Kasumi-1 (cell line): ENCODE data around the gene ZNRD2.

Experiments used
- DNase-seq, 2 experiments: peaks; one replicate each; lab custom pipeline; 2025; lab: John Stamatoyannopoulos, UW

The ZNRD2 gene

GRCh38 chr11:65588199-65589054 lies 18.1 kb downstream of the ZNRD2 start:
- DNase-seq: peak; percentile 69 to 71

GRCh38 chr11:65589444-65590239 lies 19.4 kb downstream of the ZNRD2 start:
- DNase-seq: no peak

- no peak for DNase-seq
Measured at GRCh38 chr11:65590240-65590738, 20.0 kb downstream of the ZNRD2 start.

- DNase-seq: no peak
Measured at GRCh38 chr11:65591939-65592857, 21.9 kb downstream of the ZNRD2 start.

GRCh38 chr11:65592858-65593517 lies 22.7 kb downstream of the ZNRD2 start:
- no peak for DNase-seq

- DNase-seq: peak; percentile 32 to 37
Measured at GRCh38 chr11:65593518-65594414, 23.5 kb downstream of the ZNRD2 start.

- no peak for DNase-seq
Measured at GRCh38 chr11:65595131-65595530, 24.9 kb downstream of the ZNRD2 start.

GRCh38 chr11:65595543-65596281 lies 25.4 kb downstream of the ZNRD2 start, which contains the start of gene KCNK7:
Gene KCNK7, minus strand, starts transcription at chr11:65595800. Its CDS starts 28 bp downstream, at chr11:65595772.
- DNase-seq: no peak

- no peak for DNase-seq
Measured at GRCh38 chr11:65596520-65596919, 26.2 kb downstream of the ZNRD2 start.

- DNase-seq: no peak
Measured at GRCh38 chr11:65598258-65598699, 28.0 kb downstream of the ZNRD2 start.

- no peak for DNase-seq
Measured at GRCh38 chr11:65599216-65599954, 29.1 kb downstream of the ZNRD2 start.

- no peak for DNase-seq
Measured at GRCh38 chr11:65599955-65600246, 29.6 kb downstream of the ZNRD2 start.

GRCh38 chr11:65604258-65604657 lies 34.0 kb downstream of the ZNRD2 start:
- no peak for DNase-seq

- no peak for DNase-seq
Measured at GRCh38 chr11:65606876-65607613, 36.8 kb downstream of the ZNRD2 start.

- DNase-seq: no peak
Measured at GRCh38 chr11:65607614-65608426, 37.5 kb downstream of the ZNRD2 start.

GRCh38 chr11:65609229-65609628 lies 39.0 kb downstream of the ZNRD2 start:
- no peak for DNase-seq

- DNase-seq: no peak
Measured at GRCh38 chr11:65609665-65610064, 39.4 kb downstream of the ZNRD2 start.
